Fibroblast of pulmonary artery (primary cell): ENCODE results near the gene DPEP2NB.
"Not testable (repeated sequence)": the region's sequence is repeated elsewhere in the genome, so short reads cannot be mapped to it uniquely, and the experiment has no call there.

Experiments used
- DNase-seq: peaks from one replicate; pipeline ENCODE4 v3.0.0-alpha.2; 2010; ENCODE audit warnings: low read depth
- H3K4me3 ChIP-seq: replicated peaks from 2 replicates; pipeline ENCODE4 v1.5.1; 2011; ENCODE audit warnings: low read depth, mild to moderate bottlenecking, control low read depth, low read length, moderate library complexity
- TF ChIP-seq, protein P1 (sequence below): IDR thresholded peaks from 2 replicates; pipeline ENCODE4 v1.5.1; 2011; ENCODE audit warnings: mild to moderate bottlenecking, control low read depth, low read length, inconsistent platforms; ENCODE audit errors: missing control alignments

The DPEP2NB gene

DNA sequence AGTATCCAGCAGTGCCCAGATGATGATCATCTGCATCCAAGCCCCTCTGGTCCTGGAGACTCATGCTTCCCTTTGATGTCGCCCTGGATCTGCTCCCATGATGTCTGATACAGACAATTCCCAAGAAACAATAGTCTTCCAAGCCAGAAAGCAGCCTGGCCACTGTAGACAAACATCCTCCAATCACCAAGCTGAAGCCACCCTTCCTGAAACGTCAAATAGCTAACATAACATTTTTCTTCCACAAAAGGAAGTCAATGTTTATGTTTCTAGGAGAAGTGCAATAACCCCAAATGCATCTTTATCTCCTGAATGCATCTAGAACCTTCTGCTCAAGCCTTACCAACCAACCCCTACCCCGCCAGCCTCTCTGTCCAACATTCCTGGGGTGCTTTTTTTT is 15.3 kb downstream of the DPEP2NB start:
- TF ChIP-seq, protein P1, sequence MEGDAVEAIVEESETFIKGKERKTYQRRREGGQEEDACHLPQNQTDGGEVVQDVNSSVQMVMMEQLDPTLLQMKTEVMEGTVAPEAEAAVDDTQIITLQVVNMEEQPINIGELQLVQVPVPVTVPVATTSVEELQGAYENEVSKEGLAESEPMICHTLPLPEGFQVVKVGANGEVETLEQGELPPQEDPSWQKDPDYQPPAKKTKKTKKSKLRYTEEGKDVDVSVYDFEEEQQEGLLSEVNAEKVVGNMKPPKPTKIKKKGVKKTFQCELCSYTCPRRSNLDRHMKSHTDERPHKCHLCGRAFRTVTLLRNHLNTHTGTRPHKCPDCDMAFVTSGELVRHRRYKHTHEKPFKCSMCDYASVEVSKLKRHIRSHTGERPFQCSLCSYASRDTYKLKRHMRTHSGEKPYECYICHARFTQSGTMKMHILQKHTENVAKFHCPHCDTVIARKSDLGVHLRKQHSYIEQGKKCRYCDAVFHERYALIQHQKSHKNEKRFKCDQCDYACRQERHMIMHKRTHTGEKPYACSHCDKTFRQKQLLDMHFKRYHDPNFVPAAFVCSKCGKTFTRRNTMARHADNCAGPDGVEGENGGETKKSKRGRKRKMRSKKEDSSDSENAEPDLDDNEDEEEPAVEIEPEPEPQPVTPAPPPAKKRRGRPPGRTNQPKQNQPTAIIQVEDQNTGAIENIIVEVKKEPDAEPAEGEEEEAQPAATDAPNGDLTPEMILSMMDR = no peak
- no peak overlapping the region for H3K4me3 ChIP-seq
- peak; percentile 22 for DNase-seq

GRCh38 chr16:67999985-68000384 is 15.7 kb downstream of the DPEP2NB start:
- no peak for DNase-seq
- H3K4me3 ChIP-seq = no peak overlapping the region
- TF ChIP-seq, protein P1 = no peak

GRCh38 chr16:67998779-67999688 is 16.7 kb downstream of the DPEP2NB start, which contains the start of gene DPEP2:
TSS of gene DPEP2 (minus strand) at chr16:67999484. CDS start at chr16:67993212, 6,272 bp downstream.
- not testable (repeated sequence) for DNase-seq, H3K4me3 ChIP-seq

DNA sequence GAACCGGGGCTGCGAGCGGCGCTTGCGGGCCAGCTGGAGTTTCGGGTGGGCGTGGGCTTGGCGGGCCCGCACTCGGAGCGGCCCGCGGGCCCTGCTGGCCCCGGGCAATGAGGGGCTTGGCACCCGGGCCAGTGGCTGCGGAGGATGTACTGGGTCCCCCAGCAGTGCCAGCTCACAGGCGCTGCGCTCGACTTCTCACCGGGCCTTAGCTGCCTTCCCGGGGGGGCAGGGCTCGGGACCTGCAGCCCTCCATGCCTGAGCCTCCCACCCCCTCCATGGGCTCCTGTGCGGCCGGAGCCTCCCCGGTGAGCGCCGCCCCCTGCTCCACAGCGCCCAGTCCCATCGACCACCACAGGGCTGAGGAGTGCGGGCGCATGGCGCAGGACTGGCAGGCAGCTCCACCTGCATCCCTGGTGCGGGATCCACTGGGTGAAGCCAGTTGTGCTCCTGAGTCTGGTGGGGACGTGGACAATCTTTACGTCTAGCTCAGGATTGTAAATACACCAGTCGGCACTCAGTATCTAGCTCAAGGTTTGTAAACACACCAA is 17.4 kb downstream of the DPEP2NB start:
- not testable (repeated sequence) for H3K4me3 ChIP-seq, DNase-seq

DNA sequence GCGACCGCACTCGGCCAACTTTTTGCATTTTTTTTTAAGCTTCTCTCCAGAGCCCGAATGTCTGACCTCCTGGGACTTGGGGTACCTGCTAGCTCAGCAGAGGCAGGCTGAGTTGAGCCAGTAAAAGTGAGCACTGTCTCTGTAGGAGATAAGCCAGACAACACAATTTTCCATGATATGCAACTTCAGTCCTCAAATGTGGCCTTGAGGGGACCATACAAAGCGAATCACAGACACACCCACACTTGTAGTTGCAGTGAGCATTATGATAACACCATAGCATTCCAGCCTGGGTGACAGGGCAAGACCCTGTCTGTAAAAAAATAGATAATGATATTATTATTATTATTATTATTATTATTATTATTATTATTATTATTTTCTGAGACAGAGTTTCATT is 19.0 kb downstream of the DPEP2NB start:
- DNase-seq = no peak
- TF ChIP-seq, protein P1 = no peak
- H3K4me3 ChIP-seq = no peak overlapping the region

GRCh38 chr16:67995423-67995822 is 20.3 kb downstream of the DPEP2NB start:
- H3K4me3 ChIP-seq = no peak overlapping the region
- no peak for DNase-seq
- TF ChIP-seq, protein P1 = no peak

DNA sequence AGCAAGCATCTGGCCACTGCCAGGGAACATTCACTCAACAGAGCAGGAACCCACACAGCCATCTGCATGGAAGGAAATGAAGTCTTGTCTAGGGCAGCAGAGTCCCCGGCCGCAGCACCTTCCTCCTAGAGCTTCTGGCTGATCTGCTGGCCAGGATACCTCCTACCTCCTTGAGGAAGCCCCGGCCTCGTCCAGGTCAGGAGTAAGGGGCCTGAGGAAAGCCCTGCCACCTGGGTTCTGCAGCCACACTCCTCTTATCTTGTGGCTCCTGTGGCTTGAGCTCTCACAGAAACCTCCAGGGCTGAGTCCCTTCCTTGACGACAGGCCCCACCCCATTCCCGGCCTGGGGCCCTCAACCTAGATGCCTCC is 21.7 kb downstream of the DPEP2NB start:
- DNase-seq, H3K4me3 ChIP-seq: not testable (repeated sequence)

DNA sequence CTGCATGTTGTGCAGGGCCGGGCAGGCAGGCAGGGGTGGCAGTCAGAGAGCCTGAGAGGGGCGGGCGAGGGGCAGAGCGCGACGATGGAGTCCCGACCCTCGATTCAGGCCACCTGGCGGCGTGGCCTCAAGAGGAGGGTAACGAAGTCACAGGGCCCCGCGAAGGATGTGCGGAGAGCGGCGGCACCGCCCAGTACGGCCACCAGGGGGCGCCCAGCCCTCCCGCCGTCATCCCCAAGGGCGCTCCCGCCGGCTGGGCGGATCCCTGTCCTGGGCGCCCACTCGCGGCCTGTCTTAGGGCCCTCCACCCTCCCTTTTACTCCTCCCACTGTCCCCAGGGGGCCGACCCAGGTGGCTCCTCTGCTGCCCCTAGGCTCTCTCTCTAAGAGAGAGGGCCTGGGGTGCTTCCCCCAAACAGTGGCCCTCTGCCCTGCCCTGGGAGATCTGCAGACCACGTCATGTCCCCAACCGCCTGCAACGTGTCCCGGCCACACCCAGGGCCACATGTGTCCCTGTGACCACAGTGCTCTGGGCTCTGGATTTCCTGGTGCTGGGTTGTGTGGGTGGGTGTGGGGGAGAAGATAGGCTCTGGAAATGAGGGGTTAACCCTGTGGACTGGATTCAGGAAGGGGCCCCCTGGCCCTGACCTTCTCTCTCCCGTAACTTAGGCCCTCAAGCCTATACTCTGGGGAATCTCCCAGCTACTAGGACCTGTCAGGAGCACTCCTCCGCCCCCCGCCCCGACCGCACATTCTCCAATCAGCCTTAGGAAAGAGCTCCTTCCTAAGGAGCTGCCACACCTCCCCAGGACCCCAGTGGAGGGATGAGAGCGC is 22.3 kb downstream of the DPEP2NB start:
- DNase-seq = peak; percentile 68
- TF ChIP-seq, protein P1 = peak; percentile 58
- peak overlapping the region; percentile 24 for H3K4me3 ChIP-seq
